HL-60 (cell line): Measurements from ENCODE around the gene WDR70.

ENCODE experiments used
- DNase-seq, 2 experiments: peaks; one replicate each; pipeline ENCODE4 v3.0.0-alpha.2; 2010 to 2020; ENCODE audit warnings: low read depth in 1 of 2, low spot score in 1 of 2
- H3K27ac ChIP-seq: fragments of 250-450 bp; sonication (Bioruptor Pico); replicated peaks from 2 replicates; pipeline ENCODE4 v1.5.1; 2020; ENCODE audit warnings: mild to moderate bottlenecking, moderate library complexity
- H3K27me3 ChIP-seq: fragments of 250-450 bp; sonication (Bioruptor Pico); 2 replicates; pipeline ENCODE4 v1.5.1; 2021; ENCODE audit warnings: mild to moderate bottlenecking, moderate library complexity; ENCODE audit not compliant: insufficient read depth, poor library complexity, severe bottlenecking
- H3K4me3 ChIP-seq: replicated peaks from 2 replicates; pipeline ENCODE4 v1.5.1; 2011; ENCODE audit warnings: mild to moderate bottlenecking, control low read depth, low read length; ENCODE audit not compliant: insufficient read depth
- CTCF ChIP-seq: IDR thresholded peaks from one replicate; pipeline ENCODE4 v1.5.1; 2011; ENCODE audit warnings: low read length, control low read depth, inconsistent platforms; ENCODE audit not compliant: insufficient read depth
- GABPA ChIP-seq: IDR thresholded peaks from 2 replicates; pipeline ENCODE4 v1.6.1; 2012; ENCODE audit warnings: low read depth
- POLR2AphosphoS5 ChIP-seq: IDR thresholded peaks from 2 replicates; pipeline ENCODE4 v1.6.1; 2012; ENCODE audit warnings: low read depth
- SPI1 ChIP-seq: IDR thresholded peaks from 2 replicates; pipeline ENCODE4 v1.6.1; 2012; ENCODE audit warnings: low read depth, mild to moderate bottlenecking, borderline replicate concordance
- TF ChIP-seq, protein P1 (sequence below): IDR thresholded peaks from 2 replicates; pipeline ENCODE4 v1.6.1; 2012; ENCODE audit warnings: low read depth; ENCODE audit not compliant: insufficient replicate concordance

The WDR70 gene

GRCh38 chr5:37501152-37501551 lies 122.0 kb downstream of the WDR70 start:
- no peaks in the 10 kb centered on the region for H3K27me3 ChIP-seq
- TF ChIP-seq SPI1 (no peak), POLR2AphosphoS5 (no peak), GABPA (no peak), CTCF (no peak)
- TF ChIP-seq, protein P1, sequence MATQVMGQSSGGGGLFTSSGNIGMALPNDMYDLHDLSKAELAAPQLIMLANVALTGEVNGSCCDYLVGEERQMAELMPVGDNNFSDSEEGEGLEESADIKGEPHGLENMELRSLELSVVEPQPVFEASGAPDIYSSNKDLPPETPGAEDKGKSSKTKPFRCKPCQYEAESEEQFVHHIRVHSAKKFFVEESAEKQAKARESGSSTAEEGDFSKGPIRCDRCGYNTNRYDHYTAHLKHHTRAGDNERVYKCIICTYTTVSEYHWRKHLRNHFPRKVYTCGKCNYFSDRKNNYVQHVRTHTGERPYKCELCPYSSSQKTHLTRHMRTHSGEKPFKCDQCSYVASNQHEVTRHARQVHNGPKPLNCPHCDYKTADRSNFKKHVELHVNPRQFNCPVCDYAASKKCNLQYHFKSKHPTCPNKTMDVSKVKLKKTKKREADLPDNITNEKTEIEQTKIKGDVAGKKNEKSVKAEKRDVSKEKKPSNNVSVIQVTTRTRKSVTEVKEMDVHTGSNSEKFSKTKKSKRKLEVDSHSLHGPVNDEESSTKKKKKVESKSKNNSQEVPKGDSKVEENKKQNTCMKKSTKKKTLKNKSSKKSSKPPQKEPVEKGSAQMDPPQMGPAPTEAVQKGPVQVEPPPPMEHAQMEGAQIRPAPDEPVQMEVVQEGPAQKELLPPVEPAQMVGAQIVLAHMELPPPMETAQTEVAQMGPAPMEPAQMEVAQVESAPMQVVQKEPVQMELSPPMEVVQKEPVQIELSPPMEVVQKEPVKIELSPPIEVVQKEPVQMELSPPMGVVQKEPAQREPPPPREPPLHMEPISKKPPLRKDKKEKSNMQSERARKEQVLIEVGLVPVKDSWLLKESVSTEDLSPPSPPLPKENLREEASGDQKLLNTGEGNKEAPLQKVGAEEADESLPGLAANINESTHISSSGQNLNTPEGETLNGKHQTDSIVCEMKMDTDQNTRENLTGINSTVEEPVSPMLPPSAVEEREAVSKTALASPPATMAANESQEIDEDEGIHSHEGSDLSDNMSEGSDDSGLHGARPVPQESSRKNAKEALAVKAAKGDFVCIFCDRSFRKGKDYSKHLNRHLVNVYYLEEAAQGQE, result no peak
- no peak overlapping the region for H3K4me3 ChIP-seq
- no peak overlapping the region for H3K27ac ChIP-seq
- no peak for DNase-seq

DNA sequence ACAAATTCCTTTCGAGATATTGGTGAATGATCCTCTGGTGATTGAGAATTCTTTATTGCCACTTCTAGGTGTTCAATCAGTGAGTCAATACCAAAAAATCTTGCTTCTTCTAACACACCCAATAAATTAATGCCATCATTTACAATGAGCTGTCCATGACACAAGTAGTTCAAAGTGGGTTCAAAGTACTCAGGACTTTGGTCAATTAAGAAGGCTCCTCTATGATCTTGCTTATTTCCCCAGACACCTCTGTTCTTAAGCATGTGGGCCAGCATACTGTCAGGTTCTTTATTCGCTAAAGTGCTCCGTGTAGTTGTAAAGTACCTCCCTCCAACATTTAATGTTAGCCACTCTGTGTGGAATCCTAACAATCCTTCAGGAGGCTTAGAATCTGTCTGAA lies 127.1 kb downstream of the WDR70 start:
- no peak overlapping the region for H3K4me3 ChIP-seq
- no peaks in the 10 kb centered on the region for H3K27me3 ChIP-seq
- no peak for DNase-seq
- TF ChIP-seq GABPA (no peak), POLR2AphosphoS5 (no peak), CTCF (no peak), SPI1 (no peak)
- TF ChIP-seq, protein P1, result no peak
- H3K27ac ChIP-seq, result no peak overlapping the region

GRCh38 chr5:37506722-37507121 lies 127.6 kb downstream of the WDR70 start:
- DNase-seq, result no peak
- TF ChIP-seq GABPA (no peak), POLR2AphosphoS5 (no peak), CTCF (no peak), SPI1 (no peak)
- TF ChIP-seq, protein P1, result no peak
- H3K27me3 ChIP-seq, result no peaks in the 10 kb centered on the region
- no peak overlapping the region for H3K4me3 ChIP-seq
- H3K27ac ChIP-seq, result no peak overlapping the region
